OCI-M1 (cell line): Measurements from ENCODE around the gene ACTL9.
"Not testable (repeated sequence)": the region's sequence is repeated elsewhere in the genome, so short reads cannot be mapped to it uniquely, and the experiment has no call there.

ENCODE experiments used
- DNase-seq: peaks from one replicate; lab custom pipeline; 2025; lab: John Stamatoyannopoulos, UW

ACTL9 gene

GRCh38 chr19:8698433-8699063, at the start of gene ACTL9:
Gene ACTL9 (minus strand): TSS chr19:8698795. CDS start chr19:8698701, 94 bp downstream.
- no peak for DNase-seq

GRCh38 chr19:8739291-8740065, 40.9 kb upstream of the ACTL9 start:
- DNase-seq, result not testable (repeated sequence)

GRCh38 chr19:8738377-8738776, 39.8 kb upstream of the ACTL9 start:
- DNase-seq, result no peak

GRCh38 chr19:8731428-8732169, 33.0 kb upstream of the ACTL9 start:
- DNase-seq, result no peak

GRCh38 chr19:8724276-8724675, 25.7 kb upstream of the ACTL9 start:
- DNase-seq, result no peak

- DNase-seq, result no peak
Observed at GRCh38 chr19:8722032-8722431, 23.4 kb upstream of the ACTL9 start.

GRCh38 chr19:8721334-8721733, 22.7 kb upstream of the ACTL9 start, which contains the start of gene OR2Z1:
Gene OR2Z1 (plus strand): TSS chr19:8721634. CDS start chr19:8731029, 9,395 bp downstream.
- no peak for DNase-seq

GRCh38 chr19:8710337-8710736, 11.7 kb upstream of the ACTL9 start:
- DNase-seq, result peak; percentile 56

GRCh38 chr19:8705742-8706141, 7.1 kb upstream of the ACTL9 start:
- peak; percentile 89 for DNase-seq

GRCh38 chr19:8705304-8705703, 6.7 kb upstream of the ACTL9 start:
- DNase-seq, result peak; percentile 72

- DNase-seq, result peak; percentile 29
Observed at GRCh38 chr19:8703223-8703622, 4.6 kb upstream of the ACTL9 start.

- DNase-seq, result peak; percentile 91
Observed at GRCh38 chr19:8702350-8702749, 3.8 kb upstream of the ACTL9 start.

- no peak for DNase-seq
Observed at GRCh38 chr19:8700956-8701355, 2.4 kb upstream of the ACTL9 start.

- DNase-seq, result no peak
Observed at GRCh38 chr19:8699908-8700307, 1.3 kb upstream of the ACTL9 start.

- no peak for DNase-seq
Observed at GRCh38 chr19:8697671-8698432, 743 bp downstream of the ACTL9 start.

- no peak for DNase-seq
Observed at GRCh38 chr19:8696993-8697392, 1.6 kb downstream of the ACTL9 start.

- no peak for DNase-seq
Observed at GRCh38 chr19:8695911-8696310, 2.7 kb downstream of the ACTL9 start.

GRCh38 chr19:8695501-8695900, 3.1 kb downstream of the ACTL9 start:
- DNase-seq, result no peak

- DNase-seq, result no peak
Observed at GRCh38 chr19:8690753-8691539, 7.6 kb downstream of the ACTL9 start.

- no peak for DNase-seq
Observed at GRCh38 chr19:8688930-8689329, 9.7 kb downstream of the ACTL9 start.

GRCh38 chr19:8686549-8686948, 12.0 kb downstream of the ACTL9 start:
- no peak for DNase-seq
